Measurements from ENCODE around the gene FRAS1.
"Not testable (repeated sequence)": the region's sequence is repeated elsewhere in the genome, so short reads cannot be mapped to it uniquely, and the experiment has no call there.

Gene FRAS1

DNA sequence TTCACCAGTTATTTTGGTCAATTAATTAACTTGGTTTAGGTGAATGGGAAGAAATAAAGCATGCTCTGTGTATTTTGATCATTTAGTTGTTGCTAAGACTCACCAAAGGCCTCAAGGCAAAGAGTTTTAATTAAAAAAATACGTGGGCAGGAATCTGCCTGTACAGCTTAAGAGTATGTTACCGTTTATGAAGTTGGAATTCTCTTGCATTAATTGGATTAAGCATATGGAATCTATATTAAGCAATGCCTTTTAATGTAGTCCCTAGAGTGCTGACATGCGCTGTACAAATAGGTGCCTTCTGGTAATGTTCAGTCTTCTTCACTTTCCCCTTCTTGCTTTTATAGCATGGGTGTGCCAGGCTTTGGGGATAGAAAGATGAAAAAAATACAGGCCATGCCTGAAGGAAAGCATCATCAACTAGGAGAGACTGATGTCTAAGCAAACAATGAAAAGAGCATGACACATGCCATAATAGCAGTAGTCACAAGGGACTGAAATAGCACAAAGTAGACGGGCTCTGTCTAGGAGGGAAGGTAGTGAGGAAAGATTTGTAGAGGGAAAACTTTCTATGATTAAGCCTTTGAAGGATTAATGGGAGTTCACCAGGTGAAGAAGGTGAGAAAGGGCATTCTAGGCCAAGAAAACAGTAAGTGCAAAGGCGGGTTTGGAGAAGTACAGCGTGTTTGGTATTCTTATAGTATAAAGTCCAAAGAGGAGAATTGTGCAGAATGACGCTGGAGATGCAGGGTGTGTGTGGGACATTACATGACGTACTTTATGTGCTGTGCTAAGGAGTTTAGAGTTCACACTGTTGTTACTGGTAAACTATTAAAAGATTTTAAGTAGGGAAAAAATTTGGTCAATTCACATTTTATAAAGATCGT, 268.4 kb downstream of the FRAS1 start:
- DNase-seq (ENCODE audit: low read depth) = no peak

DNA sequence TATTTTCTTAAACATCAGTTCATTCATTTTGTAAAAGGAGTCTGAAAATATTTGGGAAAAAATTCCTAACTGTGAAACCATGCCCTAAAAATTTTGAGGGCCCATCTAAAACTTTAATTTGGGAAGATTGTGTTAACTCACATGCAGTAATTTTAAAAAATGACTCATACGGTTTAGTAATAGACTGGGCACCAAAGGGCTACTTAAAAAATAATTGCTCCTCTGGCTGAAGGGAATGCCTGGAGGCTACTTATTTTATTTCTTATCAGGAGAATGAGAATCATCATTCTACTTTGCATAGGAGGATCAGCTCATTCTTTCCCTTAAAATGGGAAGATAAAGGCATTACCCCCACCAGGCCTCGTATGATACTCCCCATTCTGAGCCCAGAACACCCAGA, 271.5 kb downstream of the FRAS1 start:
- DNase-seq (ENCODE audit: low read depth) = not testable (repeated sequence)

DNA sequence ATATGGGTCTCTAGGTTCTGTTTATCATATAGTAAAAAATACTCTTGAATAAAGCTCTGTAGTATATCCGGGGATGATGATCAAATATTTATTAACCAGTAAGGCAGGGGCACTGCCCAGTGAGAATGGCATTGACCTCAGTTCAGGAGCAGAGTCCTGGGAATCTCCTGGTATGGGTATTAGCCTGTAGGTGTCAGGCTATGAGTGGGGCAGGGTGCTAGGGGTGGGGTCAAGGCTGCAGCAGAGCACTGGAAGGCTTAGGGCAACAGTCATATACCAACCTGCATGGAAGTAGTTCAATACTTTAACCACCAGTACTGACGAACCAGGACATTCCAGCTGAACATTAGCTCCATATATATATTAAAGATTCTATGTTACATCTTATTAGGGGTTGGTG, 274.1 kb downstream of the FRAS1 start:
- no peak for DNase-seq (ENCODE audit: low read depth)

DNA sequence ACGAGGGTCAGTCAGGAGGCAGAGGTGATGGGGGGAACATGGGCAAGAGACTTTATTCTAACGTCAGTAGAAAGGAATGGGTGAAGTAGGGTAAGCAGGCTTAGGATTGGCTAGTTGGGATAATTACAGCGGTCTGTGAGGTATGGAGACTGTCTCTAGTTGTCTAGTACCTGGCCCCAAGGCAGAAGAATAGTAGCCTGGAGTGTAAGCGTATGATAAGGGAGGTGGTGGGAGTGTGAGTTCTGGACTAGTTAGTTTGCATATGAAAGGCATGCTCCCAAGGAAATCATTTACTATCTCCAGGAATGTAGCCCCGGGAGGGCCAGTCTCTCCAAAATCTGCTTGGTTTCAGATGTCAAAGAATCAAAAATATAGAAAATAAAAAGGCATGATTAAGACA, 274.8 kb downstream of the FRAS1 start:
- no peak for DNase-seq (ENCODE audit: low read depth)

DNA sequence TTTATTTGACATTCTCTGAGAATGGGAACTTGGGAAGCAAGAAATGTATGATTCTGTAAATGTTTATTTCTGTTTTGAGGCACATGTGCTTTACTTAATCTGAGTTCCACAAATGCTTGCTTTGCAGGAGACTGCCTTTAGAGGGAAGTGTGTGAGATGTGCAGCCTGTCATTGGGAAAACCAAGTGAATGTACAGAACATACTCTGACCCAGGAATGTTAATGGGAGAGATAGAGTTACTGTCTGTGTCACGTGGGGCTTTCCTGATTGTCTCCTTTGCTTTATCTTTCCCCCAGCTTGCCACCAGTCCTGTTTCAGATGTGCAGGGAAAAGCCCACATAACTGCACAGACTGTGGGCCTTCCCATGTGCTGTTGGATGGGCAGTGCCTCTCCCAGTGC, 275.9 kb downstream of the FRAS1 start:
- DNase-seq (ENCODE audit: low read depth) = no peak

DNA sequence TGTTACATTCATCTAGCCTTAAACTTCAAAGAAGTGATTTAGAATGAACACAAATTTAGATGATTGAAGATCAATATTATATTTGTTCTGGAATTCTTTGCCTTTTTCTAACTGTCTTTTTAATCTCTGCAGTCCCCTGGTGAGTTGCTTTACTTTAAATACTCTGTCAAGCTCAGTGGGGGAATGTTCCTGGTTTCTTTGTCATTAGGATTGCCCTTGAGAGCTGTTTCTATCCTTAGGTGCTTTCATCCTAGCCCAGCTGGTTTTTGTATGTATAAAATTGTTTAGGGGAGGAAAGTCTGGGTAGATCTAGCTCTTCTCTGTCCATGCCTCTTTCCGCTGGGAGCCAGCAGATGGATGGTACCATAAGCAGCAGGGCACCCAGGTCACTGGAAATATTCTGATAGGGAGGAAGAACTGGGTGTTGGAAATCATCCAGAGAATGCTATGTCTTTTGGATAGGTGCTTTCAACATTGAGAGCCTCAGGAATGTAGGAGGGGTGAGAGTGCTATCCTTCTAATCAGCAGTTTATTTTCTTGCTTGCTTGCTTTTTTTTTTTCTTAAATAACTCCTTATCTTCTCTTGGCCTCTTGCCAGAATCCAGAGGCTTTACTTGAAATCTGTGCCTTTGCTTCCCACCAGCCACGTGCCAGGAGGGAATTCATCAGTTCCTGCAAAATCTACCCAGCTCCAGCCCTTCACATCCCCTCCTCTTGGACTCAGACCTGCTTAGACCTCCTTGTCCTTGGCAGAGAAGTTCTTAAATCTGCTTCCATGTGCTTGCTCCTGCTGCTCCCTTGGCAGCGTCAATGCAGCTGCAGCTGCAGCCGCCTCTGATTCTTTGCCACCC, 279.2 kb downstream of the FRAS1 start:
- DNase-seq (ENCODE audit: low read depth) = no peak

DNA sequence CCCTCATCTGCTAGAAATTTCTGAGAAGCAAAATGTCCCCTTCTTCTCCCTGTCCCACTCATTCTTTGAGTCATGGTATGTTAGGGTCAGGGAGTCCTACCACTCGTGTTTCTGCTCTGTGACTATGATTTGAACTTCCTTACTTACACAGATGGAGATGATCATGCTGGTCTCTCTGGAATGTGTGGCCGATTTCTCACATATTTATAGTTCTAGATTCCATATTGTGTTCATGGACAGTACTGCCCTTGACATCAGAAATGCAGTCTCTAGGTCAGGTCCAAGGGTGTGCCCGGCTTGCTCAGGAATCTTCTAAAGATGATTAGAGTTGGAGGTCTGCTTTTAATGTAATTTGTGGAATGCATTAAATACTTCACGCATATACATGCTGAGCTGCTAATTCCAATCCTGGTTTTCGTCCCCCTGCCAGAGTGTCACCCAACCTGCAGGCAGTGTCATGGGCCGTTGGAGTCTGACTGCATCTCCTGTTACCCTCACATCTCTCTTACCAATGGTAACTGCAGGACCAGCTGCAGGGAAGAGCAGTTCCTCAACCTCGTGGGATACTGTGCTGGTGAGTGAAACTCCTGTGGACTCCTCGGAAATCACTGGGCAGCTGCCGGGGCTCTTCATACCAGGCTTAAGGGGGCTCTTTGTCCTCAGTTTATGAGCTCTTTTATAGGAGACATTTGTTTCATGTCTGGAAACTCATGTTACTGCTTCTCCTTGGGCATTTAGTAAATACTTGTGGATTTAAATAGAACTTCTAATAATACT, 280.3 kb downstream of the FRAS1 start:
- DNase-seq (ENCODE audit: low read depth) = no peak

DNA sequence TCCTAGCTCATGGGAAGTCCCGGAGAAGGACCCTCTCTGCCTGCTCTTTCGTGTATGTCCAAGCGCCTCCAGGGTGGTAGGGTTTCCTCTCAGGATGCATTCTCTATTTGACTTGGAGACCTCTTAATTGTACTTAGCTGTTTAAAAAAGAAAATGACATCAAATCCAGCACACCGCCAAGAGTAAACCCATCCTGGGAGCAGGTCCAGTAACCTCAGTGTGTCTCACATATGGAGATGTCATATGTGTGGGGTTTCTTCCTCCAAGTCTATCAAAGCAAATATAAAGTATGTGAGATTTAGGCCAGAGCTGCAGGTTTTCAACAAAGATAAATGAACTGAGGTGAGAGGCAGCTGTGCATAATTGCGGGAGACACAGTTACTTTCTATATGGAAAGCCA, 285.0 kb downstream of the FRAS1 start:
- no peak for DNase-seq (ENCODE audit: low read depth)

DNA sequence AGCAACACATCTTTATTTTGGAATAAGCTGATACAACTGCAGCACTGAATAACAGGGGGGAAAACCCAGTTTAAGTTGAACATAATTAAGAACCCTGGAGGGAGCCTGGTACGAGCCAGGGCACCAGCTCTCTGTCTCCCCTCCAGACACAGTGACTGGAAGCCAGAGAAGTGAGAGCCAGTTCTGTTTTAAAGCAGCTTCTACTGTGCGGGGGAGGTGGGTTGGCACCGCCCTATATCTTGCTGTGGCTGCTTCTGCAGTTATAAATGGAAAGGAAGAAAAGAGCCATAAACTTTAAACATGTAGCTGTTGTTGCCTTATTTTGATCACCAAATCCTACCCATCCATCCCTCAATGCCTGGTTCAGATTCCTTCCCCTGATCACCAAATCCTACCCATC, 286.6 kb downstream of the FRAS1 start:
- no peak for DNase-seq (ENCODE audit: low read depth)

DNA sequence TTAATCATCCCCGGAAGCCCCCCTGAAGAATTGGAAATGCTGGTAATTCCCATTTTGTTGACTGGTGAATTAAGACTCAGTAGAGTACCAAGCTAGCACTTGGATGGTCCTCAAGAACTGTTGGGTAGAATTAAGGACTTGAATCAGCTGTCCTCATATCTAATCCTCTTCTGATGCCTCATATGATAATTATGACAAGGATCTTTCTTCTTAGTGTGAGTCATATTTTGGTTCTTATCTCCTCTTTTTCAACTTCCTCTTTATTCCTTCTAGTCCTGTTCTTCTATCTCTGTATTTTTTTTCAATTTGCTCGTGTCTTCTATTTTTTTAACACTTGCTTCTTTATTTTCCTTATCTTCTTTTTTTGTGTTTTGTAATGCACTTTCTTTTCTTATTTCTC, 288.1 kb downstream of the FRAS1 start:
- DNase-seq (ENCODE audit: low read depth) = no peak

DNA sequence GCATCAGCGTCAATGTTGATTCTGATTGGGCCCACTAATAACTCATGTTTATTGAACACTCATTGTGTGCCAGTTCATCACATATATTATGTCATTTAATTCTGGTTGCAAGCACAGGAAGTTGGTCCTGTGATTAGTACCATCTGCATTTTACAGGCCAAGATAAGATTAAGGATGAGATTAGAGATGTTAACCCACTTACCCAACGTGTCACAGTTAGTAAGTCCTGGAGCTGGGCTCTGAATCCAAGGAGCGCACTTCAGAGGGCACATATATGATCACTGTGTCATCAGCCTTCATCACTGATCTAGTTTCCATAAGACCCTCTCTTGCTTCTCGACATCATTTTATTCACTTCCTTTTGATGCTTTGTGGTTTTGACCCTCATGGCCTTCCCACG, 289.1 kb downstream of the FRAS1 start:
- no peak for DNase-seq (ENCODE audit: low read depth)

DNA sequence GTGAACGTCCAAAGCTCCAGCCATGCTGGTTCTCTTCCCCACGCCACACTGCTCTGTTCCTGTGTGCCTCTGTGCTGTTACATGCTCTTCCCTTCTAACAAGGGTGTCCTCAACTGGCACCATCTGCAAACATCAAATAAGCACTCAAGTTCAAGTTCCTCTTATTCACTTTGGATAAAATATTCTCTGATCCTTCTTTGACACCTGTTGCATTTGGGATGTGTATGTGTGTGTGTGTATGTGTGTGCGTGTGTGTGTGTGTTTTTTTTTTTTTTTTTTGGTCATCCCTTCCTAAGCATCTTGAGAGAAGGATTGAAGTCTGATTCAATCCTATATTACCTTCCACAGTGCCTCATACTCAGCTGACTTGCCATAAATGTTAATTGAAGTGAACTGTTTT, 290.4 kb downstream of the FRAS1 start:
- DNase-seq (ENCODE audit: low read depth) = no peak

DNA sequence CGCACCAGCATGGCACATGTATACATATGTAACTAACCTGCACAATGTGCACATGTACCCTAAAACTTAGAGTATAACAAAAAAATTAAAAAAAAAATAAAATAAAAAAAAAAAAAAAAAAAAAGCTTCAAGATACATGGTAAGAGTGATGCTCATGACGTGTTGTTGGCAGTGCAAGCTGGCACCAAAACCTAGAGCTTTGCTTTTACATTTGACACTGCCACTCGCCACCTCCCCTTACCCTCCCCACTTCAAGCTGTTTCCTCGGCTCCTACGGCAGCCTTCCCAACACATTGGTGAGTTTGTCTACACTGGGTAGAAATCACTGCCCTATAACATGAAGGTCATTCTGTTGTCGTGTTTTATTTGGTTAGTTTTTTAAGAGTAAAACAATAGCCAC, 296.8 kb downstream of the FRAS1 start:
- no peak for DNase-seq (ENCODE audit: low read depth)

DNA sequence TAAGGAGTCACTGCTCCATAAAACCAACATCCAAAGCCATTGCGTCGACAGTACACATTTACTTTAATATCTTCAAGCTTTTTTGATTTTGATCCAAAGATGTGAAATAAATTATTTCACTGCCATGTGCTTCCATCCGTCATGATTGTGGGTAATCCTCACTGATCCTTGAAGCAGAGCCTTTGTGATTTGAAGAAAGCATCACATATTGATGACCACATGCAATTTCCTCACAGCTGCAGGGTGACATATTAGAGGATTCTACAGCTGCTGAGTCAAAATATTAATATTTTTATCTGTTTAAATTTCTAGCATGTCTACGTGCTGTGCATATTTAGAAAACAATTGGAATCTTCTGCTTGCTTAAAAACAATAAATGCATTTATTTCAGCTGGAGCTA, 297.7 kb downstream of the FRAS1 start:
- no peak for DNase-seq (ENCODE audit: low read depth)

DNA sequence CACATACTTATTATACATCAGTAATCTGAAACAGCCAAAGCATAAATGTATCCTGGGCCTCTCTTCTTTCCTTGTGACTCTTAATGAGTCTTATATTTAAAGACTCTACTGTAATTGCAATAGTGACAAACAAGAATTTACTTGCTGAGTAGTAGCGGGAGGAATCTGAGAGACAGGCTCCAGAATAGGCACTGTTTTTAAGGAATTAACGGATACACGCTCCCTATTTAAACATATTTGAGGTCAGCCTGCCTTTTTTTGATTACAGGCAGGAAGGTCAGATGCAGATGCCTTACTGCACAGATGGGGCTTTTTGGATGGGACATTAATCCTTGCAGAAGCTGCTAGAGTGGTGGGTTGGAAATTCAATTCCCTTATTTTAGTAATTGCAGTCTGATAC, 298.2 kb downstream of the FRAS1 start:
- DNase-seq (ENCODE audit: low read depth) = no peak

DNA sequence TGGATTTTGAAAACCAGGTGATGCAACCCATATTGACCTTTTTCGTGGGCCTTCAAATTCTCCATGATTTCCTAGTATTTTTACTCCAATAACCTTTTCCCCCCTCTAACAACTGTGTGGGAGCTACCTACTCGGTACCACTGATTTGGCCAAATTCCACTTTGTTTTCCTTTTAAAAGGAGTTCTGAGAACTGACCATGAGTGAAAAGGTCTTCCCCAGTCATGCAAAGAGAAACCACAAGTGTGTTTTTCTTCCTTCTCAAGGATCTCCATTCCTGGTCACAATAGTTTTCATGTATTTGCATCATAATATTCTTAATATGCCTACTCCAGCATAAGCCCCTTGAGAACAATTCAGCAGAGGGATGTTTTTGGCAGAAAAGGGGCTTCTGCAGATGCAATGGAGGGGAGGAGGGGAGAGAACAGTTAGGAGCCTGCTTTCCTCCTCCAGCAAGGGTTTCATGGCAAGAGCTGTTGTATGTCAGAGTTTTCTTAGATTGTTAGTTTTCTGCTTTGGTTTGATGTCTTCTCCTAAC, 299.2 kb downstream of the FRAS1 start:
- DNase-seq (ENCODE audit: low read depth) = no peak

DNA sequence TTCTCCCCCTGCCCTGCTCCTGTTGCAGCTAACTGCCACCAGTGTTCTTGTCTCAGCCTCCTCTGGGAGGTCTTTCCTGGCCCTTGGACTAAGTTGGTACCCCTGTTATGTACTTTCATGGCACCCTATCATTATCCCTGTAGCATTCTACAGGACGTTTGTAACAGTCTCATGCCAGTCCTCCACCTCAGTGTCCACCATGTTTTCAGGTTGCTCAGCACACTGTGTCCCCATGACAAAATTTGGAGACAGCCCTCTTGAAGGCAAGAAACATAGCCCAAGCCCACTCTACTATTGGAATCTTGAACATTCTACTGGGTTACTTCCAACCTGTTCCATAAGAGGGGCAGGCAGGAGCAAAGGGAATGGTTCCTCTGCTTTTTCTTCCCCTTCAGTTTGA, 300.0 kb downstream of the FRAS1 start:
- DNase-seq (ENCODE audit: low read depth) = no peak

DNA sequence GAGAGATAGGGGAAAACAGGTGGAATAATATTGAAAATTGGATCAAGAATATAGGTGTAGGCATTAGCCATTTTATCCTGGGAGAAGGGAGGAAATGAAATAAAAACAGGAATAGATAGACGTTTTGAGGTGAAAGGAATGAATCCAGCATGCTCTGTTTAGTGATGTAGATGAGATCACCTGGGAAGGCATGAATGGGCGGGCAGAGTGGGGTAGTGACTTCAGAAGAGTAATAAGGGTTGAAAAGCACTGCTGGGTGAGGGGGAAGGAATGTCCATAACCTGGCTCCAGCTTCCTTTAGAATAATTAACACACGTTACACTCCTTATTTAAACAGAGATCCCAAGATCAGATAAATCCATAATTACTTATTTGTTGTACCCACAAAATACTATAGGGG, 303.3 kb downstream of the FRAS1 start:
- no peak for DNase-seq (ENCODE audit: low read depth)

DNA sequence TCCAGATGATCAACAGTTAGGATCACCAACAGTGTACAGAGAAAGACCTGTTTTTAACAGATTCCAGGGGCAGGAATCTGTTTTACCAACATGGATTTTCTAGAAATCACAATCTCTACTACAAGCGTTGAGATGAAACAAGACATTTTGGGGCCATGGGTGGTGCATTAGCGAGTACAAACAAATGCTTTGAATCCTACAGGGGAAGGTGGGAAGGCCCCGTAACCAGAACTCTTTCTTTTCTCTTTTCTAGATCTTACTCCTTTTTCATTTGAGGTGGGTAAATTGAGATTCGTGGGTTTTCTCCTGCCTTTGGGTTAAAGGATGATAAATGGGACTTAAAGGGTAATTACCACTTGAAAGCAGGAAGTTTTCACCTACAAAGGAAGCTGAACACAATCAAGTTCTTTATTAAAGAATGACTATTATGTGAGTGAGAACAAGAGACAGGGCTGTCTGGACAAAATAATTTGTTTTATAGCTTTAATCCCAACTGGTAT, 304.5 kb downstream of the FRAS1 start:
- DNase-seq (ENCODE audit: low read depth) = no peak

DNA sequence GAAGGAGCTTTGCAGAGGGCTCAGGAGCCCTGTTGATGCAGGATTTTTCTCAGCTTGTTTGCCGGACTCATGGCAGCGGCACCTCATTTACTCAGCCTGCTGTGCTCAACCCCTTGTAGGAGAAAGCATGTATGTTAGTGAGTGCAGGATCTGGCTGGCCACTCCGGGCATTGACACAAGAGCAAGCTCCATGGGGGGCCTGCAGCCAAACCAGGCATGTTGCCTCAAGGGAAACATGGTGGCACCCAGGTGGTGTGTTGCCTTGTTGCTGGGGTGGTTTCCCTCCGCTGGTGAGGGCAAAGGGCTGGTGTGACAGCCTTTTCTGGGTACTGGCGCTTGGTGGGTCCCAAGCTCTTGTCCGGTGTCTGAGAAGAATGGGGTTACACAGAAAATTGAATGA, 305.2 kb downstream of the FRAS1 start:
- no peak for DNase-seq (ENCODE audit: low read depth)

DNA sequence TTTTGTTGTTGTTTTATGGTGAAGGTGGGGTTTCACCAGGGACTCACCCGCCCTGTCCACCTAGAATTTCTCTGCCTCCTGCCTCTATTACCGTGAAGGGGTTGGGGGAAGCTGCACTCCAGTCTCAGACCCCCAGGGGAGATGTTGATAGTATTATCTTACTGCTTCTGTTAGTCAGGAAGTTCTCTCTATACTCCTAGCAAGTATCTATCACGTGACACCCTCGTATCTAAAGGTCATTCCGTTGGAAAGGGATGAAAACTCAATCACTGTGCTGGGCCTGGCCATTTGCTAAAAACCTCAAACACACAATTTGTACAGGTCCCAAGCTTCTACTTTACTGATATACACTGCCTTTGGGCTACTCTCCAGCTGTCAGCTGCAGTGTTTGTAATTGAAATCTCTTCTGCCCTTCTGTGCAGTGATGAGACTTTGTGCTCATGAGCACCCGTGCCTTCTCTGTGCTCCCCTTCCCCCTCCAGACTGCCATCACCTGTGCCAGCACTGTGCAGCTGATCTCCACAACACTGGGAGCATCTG, 306.0 kb downstream of the FRAS1 start:
- no peak for DNase-seq (ENCODE audit: low read depth)

DNA sequence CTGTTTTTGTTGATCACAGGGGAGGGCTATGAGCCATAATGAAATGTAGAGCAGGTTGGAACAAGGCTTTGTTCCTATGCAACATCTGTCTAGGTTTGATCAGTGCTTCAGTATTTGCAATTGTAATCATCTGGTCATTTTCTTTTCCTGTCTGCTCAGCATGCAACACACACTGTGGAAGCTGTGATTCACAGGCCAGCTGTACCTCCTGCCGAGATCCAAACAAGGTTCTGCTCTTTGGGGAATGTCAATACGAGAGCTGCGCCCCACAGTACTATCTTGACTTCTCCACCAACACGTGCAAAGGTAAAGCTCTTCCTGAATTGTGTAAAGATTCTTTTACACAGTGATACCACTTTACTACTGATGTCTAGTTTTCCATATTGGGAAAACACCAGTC, 312.6 kb downstream of the FRAS1 start:
- DNase-seq (ENCODE audit: low read depth) = no peak

All from HS-5 (cell line).